ENCODE results near the gene CELA3B. TPM values are rescaled to one million over a fixed set of nuclear protein-coding genes. Genes with fewer than 3 reads are reported as not detected.

Gene CELA3B
- total and polyA plus RNA-seq, 2 of the 13 experiments (the other 11 are each of a cell fraction or from before 2014, with no cell fraction given): 0.34 TPM; not detected in 1

DNA sequence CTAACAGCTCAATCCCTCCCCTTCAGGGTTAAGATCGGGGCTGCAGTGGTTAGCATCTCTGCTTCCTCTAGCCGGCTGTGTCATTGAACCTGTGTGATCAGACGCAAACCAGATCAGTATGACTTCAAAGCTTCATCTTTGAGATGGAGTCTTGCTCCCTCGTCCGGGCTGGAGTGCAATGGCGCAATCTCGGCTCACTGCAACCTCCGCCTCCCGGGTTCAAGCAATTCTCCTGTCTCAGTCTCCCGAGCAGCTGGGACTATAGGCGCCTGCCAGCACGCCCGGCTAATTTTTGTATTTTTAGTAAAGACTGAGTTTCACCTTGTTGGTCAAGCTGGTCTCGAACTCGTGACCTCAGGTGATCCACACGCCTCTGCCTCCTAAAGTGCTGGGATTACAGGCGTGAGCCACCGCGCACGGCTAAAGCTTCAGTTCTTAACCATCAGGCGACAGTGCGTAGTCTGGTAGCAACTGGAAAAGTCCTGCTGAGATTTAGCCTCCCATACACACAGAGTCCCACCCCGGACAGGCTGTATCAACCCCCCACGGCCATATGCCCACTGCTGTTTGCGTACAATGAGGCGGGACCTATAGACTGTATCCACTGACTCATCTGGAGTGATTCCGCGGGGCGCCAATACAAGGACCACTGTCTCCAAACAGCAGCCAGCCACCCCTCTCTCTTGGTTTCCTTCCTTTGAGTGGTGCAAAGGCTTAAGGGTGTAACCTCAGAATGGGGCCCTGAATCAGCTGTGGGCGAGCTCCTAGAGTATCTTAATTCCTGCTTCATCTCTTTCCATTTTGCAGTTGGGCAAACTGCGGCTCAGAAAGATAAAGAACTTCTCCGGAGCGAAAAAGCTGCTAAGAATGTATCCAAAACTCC is 47.9 kb downstream of the CELA3B start (continued):
- TF ChIP-seq, protein P1, sequence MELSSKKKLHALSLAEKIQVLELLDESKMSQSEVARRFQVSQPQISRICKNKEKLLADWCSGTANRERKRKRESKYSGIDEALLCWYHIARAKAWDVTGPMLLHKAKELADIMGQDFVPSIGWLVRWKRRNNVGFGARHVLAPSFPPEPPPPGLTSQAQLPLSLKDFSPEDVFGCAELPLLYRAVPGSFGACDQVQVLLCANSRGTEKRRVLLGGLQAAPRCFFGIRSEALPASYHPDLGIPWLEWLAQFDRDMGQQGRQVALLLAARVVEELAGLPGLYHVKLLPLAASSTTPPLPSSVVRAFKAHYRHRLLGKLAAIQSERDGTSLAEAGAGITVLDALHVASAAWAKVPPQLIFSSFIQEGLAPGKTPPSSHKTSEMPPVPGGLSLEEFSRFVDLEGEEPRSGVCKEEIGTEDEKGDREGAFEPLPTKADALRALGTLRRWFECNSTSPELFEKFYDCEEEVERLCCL (CRISPR knock-in tag; IDR thresholded peaks at IDR 0.05; ENCODE audit: borderline replicate concordance): no peak
- no peak for TF ChIP-seq PTBP1 (IDR thresholded peaks at IDR 0.05; ENCODE audit: low read depth, low read length, poor library complexity, severe bottlenecking)
- no peak for TF ChIP-seq FOSL2 (CRISPR knock-in tag; IDR thresholded peaks at IDR 0.05)
- TF ChIP-seq, protein P2, sequence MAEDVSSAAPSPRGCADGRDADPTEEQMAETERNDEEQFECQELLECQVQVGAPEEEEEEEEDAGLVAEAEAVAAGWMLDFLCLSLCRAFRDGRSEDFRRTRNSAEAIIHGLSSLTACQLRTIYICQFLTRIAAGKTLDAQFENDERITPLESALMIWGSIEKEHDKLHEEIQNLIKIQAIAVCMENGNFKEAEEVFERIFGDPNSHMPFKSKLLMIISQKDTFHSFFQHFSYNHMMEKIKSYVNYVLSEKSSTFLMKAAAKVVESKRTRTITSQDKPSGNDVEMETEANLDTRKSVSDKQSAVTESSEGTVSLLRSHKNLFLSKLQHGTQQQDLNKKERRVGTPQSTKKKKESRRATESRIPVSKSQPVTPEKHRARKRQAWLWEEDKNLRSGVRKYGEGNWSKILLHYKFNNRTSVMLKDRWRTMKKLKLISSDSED (CRISPR knock-in tag; IDR thresholded peaks at IDR 0.05): no peak
- TF ChIP-seq, protein P3, sequence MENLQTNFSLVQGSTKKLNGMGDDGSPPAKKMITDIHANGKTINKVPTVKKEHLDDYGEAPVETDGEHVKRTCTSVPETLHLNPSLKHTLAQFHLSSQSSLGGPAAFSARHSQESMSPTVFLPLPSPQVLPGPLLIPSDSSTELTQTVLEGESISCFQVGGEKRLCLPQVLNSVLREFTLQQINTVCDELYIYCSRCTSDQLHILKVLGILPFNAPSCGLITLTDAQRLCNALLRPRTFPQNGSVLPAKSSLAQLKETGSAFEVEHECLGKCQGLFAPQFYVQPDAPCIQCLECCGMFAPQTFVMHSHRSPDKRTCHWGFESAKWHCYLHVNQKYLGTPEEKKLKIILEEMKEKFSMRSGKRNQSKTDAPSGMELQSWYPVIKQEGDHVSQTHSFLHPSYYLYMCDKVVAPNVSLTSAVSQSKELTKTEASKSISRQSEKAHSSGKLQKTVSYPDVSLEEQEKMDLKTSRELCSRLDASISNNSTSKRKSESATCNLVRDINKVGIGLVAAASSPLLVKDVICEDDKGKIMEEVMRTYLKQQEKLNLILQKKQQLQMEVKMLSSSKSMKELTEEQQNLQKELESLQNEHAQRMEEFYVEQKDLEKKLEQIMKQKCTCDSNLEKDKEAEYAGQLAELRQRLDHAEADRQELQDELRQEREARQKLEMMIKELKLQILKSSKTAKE (CRISPR knock-in tag; IDR thresholded peaks at IDR 0.05; ENCODE audit: borderline replicate concordance): no peak
- TF ChIP-seq, protein P4, sequence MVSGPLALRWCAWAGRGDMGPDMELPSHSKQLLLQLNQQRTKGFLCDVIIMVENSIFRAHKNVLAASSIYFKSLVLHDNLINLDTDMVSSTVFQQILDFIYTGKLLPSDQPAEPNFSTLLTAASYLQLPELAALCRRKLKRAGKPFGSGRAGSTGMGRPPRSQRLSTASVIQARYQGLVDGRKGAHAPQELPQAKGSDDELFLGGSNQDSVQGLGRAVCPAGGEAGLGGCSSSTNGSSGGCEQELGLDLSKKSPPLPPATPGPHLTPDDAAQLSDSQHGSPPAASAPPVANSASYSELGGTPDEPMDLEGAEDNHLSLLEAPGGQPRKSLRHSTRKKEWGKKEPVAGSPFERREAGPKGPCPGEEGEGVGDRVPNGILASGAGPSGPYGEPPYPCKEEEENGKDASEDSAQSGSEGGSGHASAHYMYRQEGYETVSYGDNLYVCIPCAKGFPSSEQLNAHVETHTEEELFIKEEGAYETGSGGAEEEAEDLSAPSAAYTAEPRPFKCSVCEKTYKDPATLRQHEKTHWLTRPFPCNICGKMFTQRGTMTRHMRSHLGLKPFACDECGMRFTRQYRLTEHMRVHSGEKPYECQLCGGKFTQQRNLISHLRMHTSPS (CRISPR knock-in tag; IDR thresholded peaks at IDR 0.05; ENCODE audit: low read depth): no peak
- TF ChIP-seq, protein P5, sequence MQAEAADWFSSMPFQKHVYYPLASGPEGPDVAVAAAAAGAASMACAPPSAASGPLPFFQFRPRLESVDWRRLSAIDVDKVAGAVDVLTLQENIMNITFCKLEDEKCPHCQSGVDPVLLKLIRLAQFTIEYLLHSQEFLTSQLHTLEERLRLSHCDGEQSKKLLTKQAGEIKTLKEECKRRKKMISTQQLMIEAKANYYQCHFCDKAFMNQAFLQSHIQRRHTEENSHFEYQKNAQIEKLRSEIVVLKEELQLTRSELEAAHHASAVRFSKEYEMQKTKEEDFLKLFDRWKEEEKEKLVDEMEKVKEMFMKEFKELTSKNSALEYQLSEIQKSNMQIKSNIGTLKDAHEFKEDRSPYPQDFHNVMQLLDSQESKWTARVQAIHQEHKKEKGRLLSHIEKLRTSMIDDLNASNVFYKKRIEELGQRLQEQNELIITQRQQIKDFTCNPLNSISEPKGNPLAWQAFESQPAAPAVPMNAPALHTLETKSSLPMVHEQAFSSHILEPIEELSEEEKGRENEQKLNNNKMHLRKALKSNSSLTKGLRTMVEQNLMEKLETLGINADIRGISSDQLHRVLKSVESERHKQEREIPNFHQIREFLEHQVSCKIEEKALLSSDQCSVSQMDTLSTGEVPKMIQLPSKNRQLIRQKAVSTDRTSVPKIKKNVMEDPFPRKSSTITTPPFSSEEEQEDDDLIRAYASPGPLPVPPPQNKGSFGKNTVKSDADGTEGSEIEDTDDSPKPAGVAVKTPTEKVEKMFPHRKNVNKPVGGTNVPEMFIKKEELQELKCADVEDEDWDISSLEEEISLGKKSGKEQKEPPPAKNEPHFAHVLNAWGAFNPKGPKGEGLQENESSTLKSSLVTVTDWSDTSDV (CRISPR knock-in tag; IDR thresholded peaks at IDR 0.05): 0 out of 2 replicates have a peak, but pooled peaks have one; percentile 26
- TF ChIP-seq, protein P6, sequence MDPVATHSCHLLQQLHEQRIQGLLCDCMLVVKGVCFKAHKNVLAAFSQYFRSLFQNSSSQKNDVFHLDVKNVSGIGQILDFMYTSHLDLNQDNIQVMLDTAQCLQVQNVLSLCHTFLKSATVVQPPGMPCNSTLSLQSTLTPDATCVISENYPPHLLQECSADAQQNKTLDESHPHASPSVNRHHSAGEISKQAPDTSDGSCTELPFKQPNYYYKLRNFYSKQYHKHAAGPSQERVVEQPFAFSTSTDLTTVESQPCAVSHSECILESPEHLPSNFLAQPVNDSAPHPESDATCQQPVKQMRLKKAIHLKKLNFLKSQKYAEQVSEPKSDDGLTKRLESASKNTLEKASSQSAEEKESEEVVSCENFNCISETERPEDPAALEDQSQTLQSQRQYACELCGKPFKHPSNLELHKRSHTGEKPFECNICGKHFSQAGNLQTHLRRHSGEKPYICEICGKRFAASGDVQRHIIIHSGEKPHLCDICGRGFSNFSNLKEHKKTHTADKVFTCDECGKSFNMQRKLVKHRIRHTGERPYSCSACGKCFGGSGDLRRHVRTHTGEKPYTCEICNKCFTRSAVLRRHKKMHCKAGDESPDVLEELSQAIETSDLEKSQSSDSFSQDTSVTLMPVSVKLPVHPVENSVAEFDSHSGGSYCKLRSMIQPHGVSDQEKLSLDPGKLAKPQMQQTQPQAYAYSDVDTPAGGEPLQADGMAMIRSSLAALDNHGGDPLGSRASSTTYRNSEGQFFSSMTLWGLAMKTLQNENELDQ (CRISPR knock-in tag; IDR thresholded peaks at IDR 0.05; ENCODE audit: borderline replicate concordance): no peak
- TF ChIP-seq IKZF1 (IDR thresholded peaks at IDR 0.05): no peak
- no peak for TF ChIP-seq ZNF260 (CRISPR knock-in tag; IDR thresholded peaks at IDR 0.05; ENCODE audit: borderline replicate concordance, low read depth)
- no peak for TF ChIP-seq SIX1 (CRISPR knock-in tag; IDR thresholded peaks at IDR 0.05; ENCODE audit: borderline replicate concordance)
- no peak for TF ChIP-seq ARNT2 (CRISPR knock-in tag; IDR thresholded peaks at IDR 0.05; ENCODE audit: low read depth)
- no peak for TF ChIP-seq ZNF562 (CRISPR knock-in tag; IDR thresholded peaks at IDR 0.05; ENCODE audit: borderline replicate concordance)
- no peak for TF ChIP-seq ARHGAP35 (CRISPR knock-in tag; IDR thresholded peaks at IDR 0.05; ENCODE audit: borderline replicate concordance)
- TF ChIP-seq STAG1 (CRISPR knock-in tag; IDR thresholded peaks at IDR 0.05): no peak

Measured in HepG2 (cell line).